Stimulated activated CD4-positive, alpha-beta T cell treated with anti-CD3 and anti-CD28 coated beads, TNF-alpha, amount 100 ng/mL, for 48 hours (primary cell): ENCODE data around the gene DIAPH3.

ENCODE experiments used
- DNase-seq, 3 donors: peaks; one replicate each; pipeline ENCODE4 v3.0.0-alpha.2; 2020; ENCODE audit warnings: low read depth in 3 of 3

Gene DIAPH3

DNA sequence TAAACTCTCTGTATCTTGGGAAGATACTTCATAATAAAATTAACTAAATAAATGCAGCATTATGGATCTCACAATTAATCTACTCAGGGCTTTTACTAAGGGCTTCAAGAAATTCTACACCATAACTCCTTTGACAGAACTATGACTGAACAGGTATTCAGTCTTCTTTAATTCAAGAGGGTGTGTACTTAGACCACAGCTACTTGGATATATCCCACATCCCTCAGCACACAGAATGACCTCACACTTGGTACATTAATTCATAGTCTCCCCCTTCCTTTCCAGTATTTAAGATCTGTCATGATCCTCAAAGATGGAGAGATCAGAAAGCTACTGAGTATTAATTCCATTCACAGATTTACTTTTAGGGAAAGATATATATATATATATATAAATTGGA, 11.6 kb downstream of the DIAPH3 start:
- DNase-seq = no peak

GRCh38 chr13:60150538-60150937, 13.2 kb downstream of the DIAPH3 start:
- DNase-seq = no peak

GRCh38 chr13:60148918-60149317, 14.8 kb downstream of the DIAPH3 start:
- no peak for DNase-seq

DNA sequence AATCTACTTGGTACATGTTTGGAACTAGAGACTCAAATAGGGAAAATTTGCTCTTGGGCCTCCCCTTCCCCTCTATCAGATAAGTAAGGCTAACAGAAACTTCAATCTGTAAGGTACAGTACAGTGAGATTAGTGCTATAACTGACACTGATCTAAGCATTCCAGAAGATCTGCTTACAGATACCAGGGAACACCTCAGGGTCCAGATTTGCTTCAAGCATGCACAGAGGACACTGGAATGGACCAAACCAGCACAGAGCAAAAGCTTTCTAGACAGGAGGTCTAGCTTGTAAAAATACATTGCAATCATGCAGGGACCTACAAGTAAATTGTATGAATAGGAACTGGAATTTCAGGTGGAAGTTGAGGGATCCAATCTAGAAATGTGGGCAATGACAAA, 16.4 kb downstream of the DIAPH3 start:
- no peak for DNase-seq

DNA sequence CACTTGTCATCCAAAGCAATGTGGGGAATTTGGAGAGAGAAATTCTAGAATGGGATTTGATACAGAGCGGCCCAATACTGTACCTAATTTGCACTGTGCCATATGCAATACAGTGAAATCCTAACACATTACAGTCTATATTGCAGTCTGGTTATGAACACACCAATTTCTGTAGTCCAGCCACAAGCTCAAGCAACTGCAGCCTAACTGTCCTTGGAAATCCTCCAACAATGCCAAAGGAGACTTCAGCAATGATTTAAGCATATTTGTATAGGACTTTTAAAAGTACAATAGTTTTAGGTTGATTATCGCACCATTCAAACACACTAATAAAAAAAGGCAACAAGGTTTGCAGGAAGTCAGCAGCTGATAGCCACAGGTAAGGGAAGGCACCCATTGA, 17.3 kb downstream of the DIAPH3 start:
- no peak for DNase-seq

DNA sequence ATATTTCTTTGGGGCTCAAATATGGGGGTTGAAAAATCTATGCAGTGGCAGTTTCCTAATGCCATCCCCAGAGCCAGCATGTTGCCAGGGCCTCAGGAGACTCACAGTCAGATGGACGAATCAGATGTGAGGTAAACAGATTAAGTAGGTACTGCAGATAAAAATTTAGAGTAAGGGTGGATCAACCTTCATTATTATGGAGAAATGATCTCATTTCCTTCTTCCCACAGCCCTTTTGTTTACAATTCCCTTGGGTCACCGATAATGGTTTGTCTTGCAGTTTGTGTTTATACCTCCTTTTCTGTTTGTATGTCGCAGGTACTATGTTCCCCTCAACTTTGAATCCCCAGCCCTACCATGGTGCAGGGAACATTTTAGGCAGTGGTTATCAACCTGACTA, 20.0 kb downstream of the DIAPH3 start:
- no peak for DNase-seq

GRCh38 chr13:60139272-60139671, 24.5 kb downstream of the DIAPH3 start:
- no peak for DNase-seq

DNA sequence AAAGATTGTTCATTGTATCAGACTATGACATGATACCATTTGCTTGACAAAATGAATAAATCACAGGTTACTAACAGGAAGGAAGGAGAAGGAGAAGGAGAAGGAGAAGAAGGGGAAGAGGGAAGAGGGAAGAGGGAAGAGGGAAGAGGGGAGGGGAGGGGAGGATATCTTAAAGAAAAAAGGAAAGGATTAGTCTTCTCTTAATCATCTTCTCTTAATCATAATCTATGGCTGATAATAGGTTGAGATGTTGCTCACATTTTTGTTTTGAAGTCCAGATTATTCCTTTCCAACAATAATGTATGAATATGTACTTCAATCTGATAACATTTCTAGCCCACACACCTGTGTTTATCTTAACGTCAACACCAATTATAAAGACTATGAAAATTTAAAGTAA, 25.1 kb downstream of the DIAPH3 start:
- DNase-seq = no peak

GRCh38 chr13:60137911-60138560, 25.7 kb downstream of the DIAPH3 start:
- DNase-seq = no peak

DNA sequence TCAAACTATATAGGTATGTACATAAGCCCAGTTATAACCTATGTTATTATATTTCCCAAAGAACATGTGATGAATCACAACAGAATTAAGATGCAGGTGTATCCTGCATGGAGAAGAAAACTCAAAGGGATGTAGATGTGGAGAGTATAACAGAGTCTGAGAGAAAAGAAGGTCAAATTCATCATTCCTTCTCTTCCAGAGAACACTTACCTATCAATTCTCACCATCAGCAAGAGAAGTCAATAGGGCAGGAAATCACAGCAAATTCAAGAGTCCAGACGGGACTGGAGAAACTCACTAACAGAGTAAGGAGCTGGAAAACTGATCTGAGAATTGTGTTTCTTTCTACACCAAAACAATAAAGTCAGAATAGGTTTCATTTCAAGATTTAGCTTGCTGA, 28.4 kb downstream of the DIAPH3 start:
- DNase-seq = no peak

GRCh38 chr13:60134376-60134775, 29.4 kb downstream of the DIAPH3 start:
- DNase-seq = no peak

GRCh38 chr13:60121337-60121687, 42.4 kb downstream of the DIAPH3 start:
- DNase-seq = no peak

DNA sequence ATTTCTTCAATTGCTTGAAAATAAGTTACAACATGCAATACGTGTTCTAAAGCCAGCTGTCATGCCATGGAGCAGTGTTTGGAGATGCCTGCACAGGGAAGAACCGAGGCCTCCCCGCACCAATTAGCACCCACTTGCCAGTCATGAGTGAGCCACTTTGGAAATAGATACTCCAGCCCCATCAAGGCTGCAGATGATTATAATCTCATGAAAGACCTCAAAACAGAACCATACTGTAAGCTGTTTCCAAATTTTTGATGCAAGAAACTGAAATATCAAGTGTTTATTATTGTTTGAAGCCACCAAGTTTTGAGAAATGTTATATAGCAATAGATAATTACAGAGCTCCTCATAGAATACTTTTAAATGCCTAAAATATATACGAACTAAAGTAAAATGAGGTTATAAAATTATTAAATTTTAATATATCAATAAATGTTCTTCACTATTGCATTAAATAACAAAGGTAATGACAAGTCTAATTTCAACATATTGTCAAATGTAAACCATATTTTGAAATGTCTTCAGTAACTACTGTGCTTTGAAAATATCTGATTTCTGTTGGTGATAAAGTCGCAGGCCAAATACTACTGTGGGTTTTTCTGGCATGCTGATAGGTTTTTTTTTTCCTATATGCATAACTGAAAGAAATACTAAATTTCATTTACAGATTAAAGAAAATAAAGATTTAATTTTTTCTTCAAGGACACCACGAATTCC, 43.0 kb downstream of the DIAPH3 start:
- DNase-seq = no peak

- no peak for DNase-seq
These were observed 44.9 kb downstream of the DIAPH3 start for GRCh38 chr13:60118696-60119400.

GRCh38 chr13:60114499-60115028, 49.2 kb downstream of the DIAPH3 start:
- DNase-seq = no peak

DNA sequence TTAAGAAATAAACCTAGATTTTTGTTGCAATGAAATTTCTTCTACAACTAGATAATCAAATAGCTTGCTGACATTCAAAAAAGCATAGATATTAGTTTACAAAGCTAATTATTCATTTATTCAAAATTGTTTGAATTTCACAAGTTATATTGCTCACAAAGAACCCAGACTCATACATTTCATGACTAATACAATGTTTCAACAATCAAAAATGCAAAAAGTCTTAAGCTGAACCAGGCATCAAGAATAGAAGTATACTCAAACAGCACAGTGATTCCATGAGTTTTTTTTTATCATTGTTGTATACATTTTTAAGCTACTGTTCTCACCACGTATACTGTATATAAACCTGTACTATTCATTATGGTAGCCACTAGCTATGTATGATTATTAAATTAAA, 51.0 kb downstream of the DIAPH3 start:
- DNase-seq = no peak

GRCh38 chr13:60111691-60112090, 52.0 kb downstream of the DIAPH3 start:
- no peak for DNase-seq

GRCh38 chr13:60109285-60109684, 54.4 kb downstream of the DIAPH3 start:
- no peak for DNase-seq

- DNase-seq = no peak
These were observed 55.1 kb downstream of the DIAPH3 start for GRCh38 chr13:60108589-60108988.

- DNase-seq = no peak
These were observed 63.9 kb downstream of the DIAPH3 start for GRCh38 chr13:60099631-60100420.

GRCh38 chr13:60095300-60095699, 68.4 kb downstream of the DIAPH3 start:
- DNase-seq = no peak
